Retinal pigment epithelial cell (primary cell): ENCODE measurements around the gene SRRM2.

Experiments used
- DNase-seq: peaks from one replicate; pipeline ENCODE4 v3.0.0-alpha.2; 2010; ENCODE audit warnings: low read depth
- H3K4me3 ChIP-seq: 2 replicates; pipeline ENCODE4 v1.5.1; 2011; ENCODE audit warnings: mild to moderate bottlenecking, low read length, control low read depth, moderate library complexity
- CTCF ChIP-seq: conservative IDR thresholded peaks from 2 replicates; pipeline ENCODE4 v1.5.1; 2011; ENCODE audit warnings: low read depth, low read length, control low read depth, inconsistent platforms

Gene SRRM2

GRCh38 chr16:2740476-2740875 lies 12.0 kb upstream of the SRRM2 start:
- DNase-seq, result no peak
- TF ChIP-seq CTCF, result no peak
- H3K4me3 ChIP-seq, result no peak overlapping the region

GRCh38 chr16:2741168-2741567 lies 11.3 kb upstream of the SRRM2 start:
- no peak for TF ChIP-seq CTCF
- no peak for DNase-seq
- H3K4me3 ChIP-seq, result no peak overlapping the region

- no peak for TF ChIP-seq CTCF
- no peak overlapping the region for H3K4me3 ChIP-seq
- no peak for DNase-seq
These were observed 10.0 kb upstream of the SRRM2 start for GRCh38 chr16:2742323-2743006.

GRCh38 chr16:2743007-2743810 lies 9.2 kb upstream of the SRRM2 start:
- DNase-seq, result no peak
- no peak for TF ChIP-seq CTCF
- no peak overlapping the region for H3K4me3 ChIP-seq

- TF ChIP-seq CTCF, result no peak
- no peak overlapping the region for H3K4me3 ChIP-seq
These were observed 7.7 kb upstream of the SRRM2 start for GRCh38 chr16:2744711-2745110.

GRCh38 chr16:2745116-2745890 lies 7.1 kb upstream of the SRRM2 start:
- TF ChIP-seq CTCF, result no peak
- DNase-seq, result no peak
- no peak overlapping the region for H3K4me3 ChIP-seq

More at GRCh38 chr16:2744711-2745110, 7.7 kb upstream of the SRRM2 start:
- DNase-seq, result no peak
